CD4-positive, alpha-beta T cell treated with Interleukin-15 for 1 hour (primary cell): Measurements from ENCODE around the gene LUZP2.
"Not testable (repeated sequence)": the region's sequence is repeated elsewhere in the genome, so short reads cannot be mapped to it uniquely, and the experiment has no call there.

Experiments
- DNase-seq: peaks from one replicate; pipeline ENCODE4 v3.0.0-alpha.2; 2020

The LUZP2 gene

DNA sequence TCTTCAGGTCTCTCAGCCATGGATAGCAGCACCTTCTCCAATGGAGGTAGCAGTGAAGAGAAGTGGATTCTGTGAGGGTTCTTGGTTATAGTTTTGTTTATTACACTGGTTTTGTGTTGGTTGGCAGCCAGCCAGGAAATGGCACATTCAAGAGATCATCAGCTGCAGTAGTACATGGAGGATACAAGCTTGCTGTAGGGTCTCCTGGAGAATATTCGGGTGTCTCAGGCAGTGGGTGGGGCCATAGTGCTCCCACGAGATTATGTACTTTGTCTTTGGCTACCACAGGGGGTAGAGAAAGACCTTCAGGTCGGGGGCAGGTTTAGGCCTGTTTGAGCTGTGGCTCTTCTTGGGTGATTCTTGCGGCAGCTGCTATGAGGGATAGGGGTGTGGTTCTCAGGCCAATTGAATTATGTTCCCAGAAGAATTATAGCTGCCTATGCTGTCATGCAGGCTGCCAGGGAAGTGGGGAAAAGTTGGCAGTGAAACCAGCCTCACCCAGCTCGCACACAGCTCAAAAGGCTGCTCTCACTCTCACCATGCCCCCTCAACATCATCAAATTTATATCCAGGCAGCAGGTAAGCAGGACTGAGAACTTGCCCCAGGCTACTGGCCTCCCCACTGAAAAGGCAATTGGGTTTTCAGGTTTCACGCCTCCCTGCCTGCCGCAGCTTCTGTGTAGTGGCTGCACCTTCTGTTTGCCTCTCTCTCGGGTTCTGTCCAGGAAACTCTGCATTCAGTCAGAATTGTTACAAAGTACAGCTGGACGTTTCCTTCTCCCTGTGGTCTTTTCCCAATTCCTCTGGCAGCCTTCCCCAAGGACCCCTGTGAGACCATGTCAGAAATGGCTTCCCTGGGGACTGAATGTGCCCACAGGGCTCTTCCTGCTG lies 435.5 kb downstream of the LUZP2 start:
- DNase-seq: no peak

DNA sequence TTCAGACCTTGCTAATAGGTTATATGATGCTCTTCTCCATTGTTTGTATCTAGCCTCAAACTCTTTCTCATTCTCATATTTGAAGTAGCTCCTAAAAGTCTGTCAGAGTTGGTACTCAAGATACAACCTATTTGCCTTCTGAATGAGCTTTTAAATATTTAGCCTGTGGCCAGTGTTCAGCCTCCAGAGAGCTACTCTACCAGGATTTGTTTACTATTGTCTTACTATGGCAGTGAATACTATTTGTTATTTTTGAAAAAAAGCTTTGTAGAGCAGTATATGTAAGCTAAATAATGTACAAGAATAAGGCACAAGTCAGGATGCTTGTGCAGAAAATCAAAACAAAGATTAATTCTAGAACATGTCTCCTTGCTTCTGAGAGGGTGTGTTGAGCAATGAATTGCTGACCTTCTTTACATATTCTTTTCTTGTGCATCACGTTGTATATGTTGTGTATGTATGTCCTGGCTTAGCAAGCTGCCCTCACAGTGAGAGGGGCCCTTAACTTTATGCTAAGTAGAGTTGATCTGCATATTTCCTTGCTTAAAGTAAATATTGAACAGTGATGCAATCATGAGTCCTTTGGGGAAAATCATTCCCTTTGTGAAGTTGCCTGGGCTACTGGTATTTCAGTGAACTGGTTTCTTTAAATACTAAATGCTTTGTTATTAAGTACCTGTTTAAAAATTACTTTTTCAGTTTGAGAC lies 438.0 kb downstream of the LUZP2 start:
- no peak for DNase-seq

DNA sequence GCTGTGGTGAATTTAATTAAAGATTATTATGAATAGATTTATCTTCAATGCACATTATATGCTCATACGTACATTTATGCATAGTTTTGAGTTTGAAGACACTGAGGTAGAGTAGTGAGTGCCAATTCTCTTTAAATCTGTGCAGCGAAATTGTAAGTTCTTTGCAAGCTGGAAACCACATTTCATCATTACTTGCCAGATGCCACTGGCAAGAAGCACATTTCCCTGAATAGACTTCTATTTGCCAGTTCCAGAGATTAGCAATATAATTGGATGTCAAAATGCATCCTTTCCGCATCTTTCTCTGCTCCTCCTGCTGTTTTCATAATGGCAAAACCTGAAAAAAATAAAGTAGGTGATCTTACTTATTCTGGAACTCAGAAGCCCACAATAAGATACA lies 448.0 kb downstream of the LUZP2 start:
- no peak for DNase-seq

DNA sequence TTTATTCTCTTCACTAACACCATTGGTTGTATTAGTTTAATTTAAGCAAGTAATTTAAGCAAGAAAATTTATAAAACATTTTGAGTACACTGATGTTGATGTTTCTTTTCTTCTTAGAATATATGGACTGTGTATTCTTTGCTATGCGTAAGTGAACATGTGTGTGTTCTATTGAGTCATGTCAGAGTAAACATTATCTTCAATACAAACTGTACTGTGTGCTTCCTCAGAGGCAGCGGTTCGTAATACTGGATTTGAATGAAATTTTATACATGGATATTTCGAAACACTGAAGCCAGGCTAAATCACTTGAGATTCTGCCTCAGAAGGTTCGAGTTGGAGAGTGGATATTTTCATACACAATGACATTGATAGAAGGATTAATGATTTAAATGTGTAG lies 452.6 kb downstream of the LUZP2 start:
- DNase-seq: no peak

DNA sequence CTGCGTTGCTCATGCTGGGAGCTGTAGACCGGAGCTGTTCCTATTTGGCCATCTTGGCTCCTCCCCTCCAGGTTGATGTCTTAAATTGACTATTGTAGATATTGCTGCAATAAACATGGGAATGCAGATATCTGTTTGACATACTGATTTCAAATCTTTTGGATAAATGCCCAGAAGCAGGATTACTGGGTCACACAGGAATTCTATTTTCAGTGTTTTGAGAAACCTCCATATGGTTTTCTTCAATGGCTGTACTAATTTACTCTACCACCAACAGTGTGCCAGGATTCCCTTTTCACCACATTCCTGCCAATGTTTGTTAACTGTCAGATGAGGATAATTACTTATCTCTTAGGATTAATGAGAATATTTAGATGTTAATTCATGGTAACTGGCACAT lies 467.0 kb downstream of the LUZP2 start:
- no peak for DNase-seq

DNA sequence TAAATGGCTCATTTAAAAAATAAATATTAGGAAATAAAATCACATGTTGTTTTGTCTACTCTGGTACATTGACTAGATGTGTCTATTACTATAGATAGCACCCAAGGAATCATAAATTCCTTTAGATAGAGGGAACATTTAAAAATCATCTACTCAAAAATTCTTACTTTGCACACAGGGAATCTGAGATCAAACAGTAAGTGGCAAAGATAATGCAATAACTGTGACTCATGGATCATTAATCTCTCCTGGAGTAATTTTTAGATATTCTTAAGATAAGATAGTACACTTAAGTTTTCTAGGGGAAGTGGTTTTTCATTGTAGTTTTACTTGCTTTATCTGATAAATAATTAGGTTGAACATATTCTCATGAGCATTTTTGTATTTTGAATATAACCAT lies 468.9 kb downstream of the LUZP2 start:
- DNase-seq: no peak

DNA sequence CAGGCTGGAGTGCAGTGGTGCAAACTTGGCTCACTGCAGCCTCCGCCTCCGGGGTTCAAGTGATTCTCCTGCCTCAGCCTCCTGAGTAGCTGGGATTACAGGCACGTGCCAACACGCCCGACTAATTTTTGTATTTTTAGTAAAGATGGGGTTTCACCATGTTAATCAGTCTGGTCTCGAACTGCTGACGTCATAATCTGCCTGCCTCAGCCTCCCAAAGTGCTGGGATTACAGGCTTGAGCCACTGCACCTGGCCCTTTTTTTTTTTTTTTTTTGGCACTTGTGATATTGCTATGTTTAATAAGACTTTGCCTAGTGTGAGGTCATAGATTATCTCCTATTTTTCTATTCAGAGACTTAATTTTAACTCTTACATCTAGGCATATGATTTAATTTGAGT lies 497.1 kb downstream of the LUZP2 start:
- not testable (repeated sequence) for DNase-seq

DNA sequence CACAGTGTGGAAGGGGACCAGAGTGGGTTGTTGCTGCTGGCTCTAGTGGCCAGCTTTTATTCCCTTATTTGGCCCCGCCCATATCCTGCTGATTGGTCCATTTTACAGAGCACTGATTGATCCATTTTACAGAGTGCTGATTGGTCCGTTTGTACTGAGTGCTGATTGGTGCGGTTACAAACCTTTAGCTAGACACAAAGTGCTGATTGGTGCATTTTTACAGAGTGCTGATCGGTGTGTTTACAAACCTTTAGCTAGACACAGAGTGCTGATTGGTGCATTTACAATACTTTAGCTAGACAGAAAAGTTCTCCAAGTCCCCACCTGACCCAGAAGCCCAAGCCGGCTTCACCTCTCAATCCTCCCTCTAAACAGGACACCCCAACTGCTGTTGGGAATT lies 503.1 kb downstream of the LUZP2 start:
- not testable (repeated sequence) for DNase-seq

DNA sequence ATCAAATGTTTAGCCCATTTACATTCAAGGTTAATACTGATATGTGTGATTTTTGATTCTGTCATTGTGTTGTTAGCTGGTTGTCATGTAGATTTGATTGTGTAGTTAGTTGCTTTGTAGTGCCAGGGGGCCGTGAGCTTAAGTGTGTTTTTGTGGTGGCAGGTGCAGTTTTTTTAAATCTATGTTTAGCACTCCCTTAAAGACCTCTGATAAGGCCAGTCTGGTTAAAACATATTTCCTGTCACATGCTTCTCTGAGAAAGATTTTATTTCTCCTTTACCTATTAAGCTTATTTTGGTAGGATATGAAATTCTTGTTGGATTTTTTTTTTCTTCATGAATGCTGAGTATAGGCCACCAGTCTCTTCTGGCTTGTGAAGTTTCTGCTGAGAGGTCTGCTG lies 540.6 kb downstream of the LUZP2 start:
- no peak for DNase-seq

DNA sequence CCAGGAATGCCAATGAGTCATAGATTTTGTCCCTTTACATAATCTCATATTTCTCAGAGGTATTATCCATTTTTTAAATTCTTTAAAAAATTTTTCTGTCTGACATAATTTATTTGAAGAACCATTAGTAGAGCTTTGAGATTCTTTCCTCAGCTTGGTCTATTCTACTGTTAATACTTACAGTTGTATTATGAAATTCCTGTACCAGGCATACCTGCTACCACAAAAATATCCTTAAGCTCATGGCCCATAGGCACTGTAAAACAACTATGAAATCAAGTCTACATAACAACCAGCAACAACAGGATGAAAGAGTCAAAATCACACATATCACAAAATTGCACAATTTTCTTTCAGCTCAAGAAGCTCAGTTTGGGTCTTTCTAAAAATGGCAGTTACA lies 541.3 kb downstream of the LUZP2 start:
- no peak for DNase-seq

DNA sequence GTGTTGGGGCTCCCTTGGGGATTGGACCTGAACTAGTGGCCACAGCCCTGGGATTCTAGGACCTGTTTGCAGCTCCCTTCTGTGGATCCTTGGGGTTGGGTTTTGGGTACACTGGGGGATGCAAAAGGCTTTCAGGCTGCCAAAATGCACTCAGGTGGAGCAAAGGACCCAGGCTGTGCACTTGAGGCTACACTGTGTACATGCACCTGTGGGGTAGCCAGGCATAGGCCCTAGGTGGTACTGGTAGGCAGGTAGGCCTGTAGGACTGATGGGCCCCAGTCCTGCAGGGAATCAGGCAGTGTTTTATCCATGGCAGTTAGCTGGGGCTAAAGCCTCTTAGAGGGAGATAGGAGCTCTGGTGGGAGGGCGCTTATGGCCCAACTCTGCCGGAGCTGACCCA lies 542.3 kb downstream of the LUZP2 start:
- DNase-seq: no peak

DNA sequence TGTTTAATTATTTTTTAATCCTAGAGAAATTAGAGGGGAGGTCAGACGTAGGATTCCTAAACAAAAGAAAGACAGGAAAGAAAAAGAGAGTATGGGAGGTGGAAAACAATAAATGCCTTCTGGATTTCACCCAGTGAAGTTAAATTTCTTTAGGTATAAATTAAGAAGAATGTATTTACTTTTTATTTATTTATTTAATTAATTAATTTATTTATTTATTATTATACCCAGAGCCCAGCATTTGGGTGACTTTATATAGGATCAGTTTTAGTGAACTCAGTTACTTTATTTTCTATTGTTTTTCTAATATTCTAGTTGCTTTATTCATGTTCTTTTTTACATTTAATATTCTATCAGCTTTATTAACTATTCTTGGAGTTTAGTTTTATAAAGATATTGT lies 551.8 kb downstream of the LUZP2 start:
- DNase-seq: no peak

DNA sequence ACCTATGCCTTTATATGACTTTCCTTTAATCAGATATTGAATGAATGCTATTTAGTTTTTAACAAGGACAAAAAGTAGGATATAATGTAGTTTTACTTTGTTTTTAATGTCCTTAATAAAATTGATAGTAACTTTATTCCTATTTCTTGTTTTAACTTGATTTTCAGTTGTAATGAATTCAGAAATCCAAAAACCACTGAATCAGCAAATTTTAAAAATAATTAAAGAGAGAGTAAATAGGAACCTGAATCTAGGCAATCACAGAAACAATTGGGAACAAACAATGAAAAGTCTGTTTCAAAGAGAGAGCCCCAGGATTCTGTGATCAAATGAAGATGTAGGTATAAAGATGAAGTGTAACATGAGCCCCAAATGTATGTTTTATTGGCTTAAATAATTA lies 556.0 kb downstream of the LUZP2 start:
- no peak for DNase-seq

DNA sequence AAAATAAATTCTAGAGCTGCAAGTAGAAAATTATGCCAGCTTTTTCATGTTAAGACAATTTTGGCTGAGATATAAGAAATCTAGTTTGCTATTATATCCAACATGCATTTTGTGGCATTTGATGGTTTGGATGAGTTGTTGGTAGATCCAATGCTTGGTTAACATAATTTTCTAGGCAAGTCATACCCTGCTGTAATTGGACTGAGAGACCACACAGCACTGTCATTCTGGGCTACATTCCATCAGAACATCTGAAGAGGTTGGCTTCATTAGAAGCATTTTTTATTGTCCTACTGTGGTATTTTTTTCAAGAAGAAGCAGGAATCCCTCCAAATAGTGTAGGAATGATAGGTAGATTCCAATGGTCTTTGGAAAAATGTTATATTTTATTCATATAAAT lies 561.0 kb downstream of the LUZP2 start:
- no peak for DNase-seq

DNA sequence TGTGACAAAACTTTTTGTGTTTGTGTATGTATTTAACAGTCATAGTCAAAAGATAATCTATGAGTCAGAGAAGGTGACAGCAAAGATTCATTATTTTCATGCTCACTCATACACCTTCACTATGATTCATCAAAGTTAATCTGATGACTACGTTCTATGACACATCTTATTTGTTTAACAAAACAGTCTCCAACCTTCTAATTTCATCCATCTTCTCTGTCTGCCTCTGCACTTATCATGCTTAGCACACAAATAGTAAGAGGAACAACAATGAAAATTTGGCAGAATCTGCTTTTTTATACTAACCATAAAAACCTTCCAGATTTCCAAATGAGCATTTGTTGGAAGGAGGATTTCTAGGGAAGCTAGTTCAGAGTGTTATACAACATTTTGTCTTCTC lies 568.9 kb downstream of the LUZP2 start:
- no peak for DNase-seq

DNA sequence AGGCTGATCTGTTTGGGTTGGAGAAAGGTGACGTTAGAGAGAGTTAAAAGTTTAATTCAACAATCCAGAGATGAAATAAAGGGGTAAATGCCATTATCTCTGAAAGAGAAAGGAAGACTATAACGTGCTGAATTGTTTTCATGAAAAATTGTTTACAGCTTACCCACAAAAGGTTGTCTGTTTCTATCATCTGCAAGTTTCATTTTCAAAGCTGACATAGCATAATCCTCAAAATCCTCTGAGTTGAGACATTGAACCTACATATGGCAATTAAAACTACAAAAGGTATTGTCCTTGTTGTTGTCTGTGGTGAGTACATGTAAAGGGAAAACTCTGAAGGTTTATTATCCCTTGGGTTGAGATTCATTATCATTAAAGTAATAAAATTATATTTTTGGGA lies 569.9 kb downstream of the LUZP2 start:
- DNase-seq: no peak

DNA sequence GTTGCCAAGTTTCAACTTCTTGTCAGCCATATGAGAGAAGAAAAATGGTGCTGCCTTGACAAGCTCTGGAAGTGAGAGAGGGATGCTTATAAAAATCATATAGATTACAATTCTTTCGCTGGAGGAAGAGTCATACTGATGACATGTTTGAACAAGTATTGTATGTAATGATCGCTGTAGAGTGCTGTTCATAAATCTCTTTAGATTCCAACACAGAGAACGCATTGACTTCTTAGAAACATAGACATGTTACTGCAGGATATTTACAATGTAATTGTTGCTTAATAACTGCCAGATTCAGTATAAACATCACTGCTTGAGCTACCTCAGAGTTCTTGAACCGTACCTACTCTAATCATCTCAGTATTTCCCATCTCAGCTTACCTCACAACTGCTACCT lies 571.6 kb downstream of the LUZP2 start:
- DNase-seq: no peak

DNA sequence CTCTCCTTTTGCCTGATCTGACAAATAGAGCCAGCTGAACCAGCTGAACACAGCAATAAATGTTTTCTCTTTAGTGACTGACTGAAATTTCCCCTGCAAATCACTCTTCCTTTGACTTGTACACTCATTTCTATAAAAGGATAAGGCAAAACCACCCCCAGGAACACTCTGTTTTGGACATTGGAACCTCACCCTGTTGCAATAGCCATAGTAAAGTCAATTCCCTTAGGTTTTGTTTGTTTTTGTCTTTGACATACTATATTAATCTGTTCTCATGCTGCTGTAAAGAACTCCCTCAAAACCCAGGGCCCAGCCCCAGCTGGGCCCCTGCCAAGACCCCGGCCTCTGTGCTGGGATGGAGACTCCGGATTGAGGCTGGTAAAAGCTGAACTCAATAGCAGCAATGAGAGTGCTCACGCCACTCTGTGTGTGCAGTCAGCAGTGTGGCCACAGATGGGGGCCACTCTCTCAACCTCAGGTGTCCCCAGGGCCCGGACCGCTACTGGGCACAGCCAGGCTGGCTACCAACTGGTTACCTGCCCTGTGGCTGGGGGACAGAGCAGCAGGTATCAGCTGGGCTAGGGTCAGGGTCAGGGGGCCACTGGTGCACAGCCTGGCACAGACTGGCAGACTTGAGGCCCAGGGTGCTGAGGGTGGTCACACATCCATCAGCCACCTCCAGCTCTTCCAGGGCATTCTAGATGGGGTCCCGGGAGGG lies 597.4 kb downstream of the LUZP2 start:
- no peak for DNase-seq

DNA sequence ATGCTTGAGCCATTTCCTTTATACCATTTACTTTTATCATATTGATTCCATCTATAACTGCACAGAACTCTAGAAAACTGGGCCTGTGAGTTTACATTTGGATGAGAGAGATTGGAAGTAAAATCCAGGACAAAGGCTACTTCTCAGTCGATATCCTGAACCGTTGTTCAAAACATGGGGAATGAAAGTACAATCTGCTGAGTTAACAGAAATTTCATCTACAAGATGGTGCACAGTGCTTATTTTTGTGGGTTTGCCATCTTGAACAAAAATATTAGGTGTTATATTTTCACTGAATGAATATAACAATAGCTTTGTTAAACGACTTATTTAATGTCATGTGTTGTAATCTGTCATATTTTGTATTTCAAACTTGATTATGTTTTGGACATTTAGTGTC lies 622.6 kb downstream of the LUZP2 start:
- DNase-seq: no peak
